ENCODE measurements around the gene SURF2. TPM values are rescaled to one million over a fixed set of nuclear protein-coding genes. Genes with fewer than 3 reads are reported as not detected.

Gene SURF2
- total RNA-seq, 3 donors from 2014 or later = 16.7 to 25.9 (median 25.2) TPM

- Histone ChIP-seq H3K27me3 (no peaks in the 10 kb centered on the region), H3K4me1 (peaks cover 0 to 9% of the 10 kb centered on the region in 2 donors), H3K9me3 (no peaks in the 10 kb centered on the region), H3K36me3 (peaks cover 5% of the 10 kb centered on the region), H3K4me3 (no peak overlapping the region), H3K27ac (no peak overlapping the region)
- intact Hi-C loops (cut with DNase I; ENCODE audit: low total_unique reads) = no loop called here
- DNase-seq (ENCODE audit: low spot score in 2 of 2) = no peak
- no peak for TF ChIP-seq CTCF (IDR thresholded peaks at IDR 0.05)
- TF ChIP-seq POLR2A (IDR thresholded peaks at IDR 0.05) = no peak
- TF ChIP-seq POLR2AphosphoS5 (IDR thresholded peaks at IDR 0.05) = no peak
Measured at GRCh38 chr9:133342570-133342969, 13.8 kb upstream of the SURF2 start.

DNA sequence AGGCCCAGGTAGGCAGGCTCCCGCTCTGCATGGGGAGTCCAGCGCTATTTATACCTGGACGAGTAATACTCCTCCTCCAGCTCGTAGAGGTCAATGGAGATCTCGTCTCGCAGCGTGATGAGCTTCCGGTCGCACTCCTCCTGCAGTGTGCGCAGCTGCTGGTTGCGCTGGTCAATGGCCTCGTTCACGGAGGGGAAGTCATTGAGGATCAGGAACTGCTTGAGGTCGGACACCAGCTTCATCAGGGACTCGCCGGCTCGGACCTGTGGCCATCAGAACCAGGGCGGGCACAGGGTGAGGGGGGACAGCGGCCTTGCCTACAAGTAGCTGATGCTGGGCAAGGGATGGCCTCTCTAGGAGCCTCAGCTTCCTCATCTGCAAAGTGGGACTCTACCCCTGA lies 12.3 kb upstream of the SURF2 start:
- Histone ChIP-seq H3K4me3 (no peak overlapping the region), H3K36me3 (peaks cover 5% of the 10 kb centered on the region), H3K9me3 (no peaks in the 10 kb centered on the region), H3K27me3 (no peaks in the 10 kb centered on the region), H3K4me1 (peaks cover 0 to 11% of the 10 kb centered on the region in 2 donors), H3K27ac (no peak overlapping the region)
- intact Hi-C loops (cut with DNase I; ENCODE audit: low total_unique reads) = no loop called here
- no peak for DNase-seq (ENCODE audit: low spot score in 2 of 2)
- TF ChIP-seq POLR2A (IDR thresholded peaks at IDR 0.05) = no peak
- no peak for TF ChIP-seq CTCF (IDR thresholded peaks at IDR 0.05)
- no peak for TF ChIP-seq POLR2AphosphoS5 (IDR thresholded peaks at IDR 0.05)

DNA sequence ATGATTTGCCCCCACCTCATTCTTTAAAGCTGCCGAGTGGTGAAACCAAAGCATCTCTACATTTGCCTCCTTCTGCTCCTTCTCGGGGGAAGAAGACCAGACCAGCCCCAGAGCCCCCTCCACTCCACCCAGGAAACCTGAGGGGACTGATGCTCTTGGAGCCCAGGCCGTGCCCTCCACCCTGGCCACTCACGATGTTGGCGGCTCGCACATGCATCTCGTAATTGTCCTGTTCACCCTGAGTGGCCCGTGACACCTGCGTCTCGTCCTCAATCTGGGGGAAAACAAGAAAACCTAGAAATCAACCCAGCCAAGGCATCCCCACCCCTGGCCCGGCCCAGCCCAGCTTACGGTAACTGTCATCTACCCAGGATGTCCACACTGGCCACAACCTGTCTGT lies 11.4 kb upstream of the SURF2 start:
- intact Hi-C loops (cut with DNase I; ENCODE audit: low total_unique reads) = no loop called here
- TF ChIP-seq POLR2AphosphoS5 (IDR thresholded peaks at IDR 0.05) = no peak
- no peak for TF ChIP-seq CTCF (IDR thresholded peaks at IDR 0.05)
- TF ChIP-seq POLR2A (IDR thresholded peaks at IDR 0.05) = no peak
- H3K4me1 ChIP-seq = peaks cover 0 to 18% of the 10 kb centered on the region in 2 donors
- no peaks in the 10 kb centered on the region for H3K27me3 ChIP-seq
- H3K36me3 ChIP-seq = peaks cover 5% of the 10 kb centered on the region
- no peak for DNase-seq (ENCODE audit: low spot score in 2 of 2)
- no peaks in the 10 kb centered on the region for H3K9me3 ChIP-seq
- H3K4me3 ChIP-seq = no peak overlapping the region
- H3K27ac ChIP-seq = no peak overlapping the region

DNA sequence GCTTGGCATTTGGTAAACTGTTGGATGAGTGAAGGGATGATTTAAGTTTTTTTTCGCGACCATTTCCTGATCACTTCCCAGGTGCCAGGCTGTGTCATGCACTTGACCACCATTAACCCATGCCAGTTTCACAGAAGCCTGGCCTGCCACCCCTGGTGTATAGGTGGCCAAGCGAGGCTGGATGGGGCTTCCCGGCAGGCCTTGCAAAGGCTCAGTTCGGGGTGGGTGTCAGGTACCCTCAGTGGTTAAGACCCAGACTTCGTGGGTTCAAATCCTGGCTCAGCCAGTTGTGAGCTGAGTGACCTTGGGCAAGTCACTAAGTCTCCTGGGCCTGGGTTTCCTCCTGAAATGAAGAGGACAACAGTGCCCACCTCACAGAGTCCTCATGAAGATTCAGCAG lies 10.8 kb upstream of the SURF2 start:
- Histone ChIP-seq H3K4me1 (peaks cover 0 to 18% of the 10 kb centered on the region in 2 donors), H3K9me3 (no peaks in the 10 kb centered on the region), H3K27me3 (no peaks in the 10 kb centered on the region), H3K36me3 (peaks cover 8% of the 10 kb centered on the region), H3K27ac (no peak overlapping the region), H3K4me3 (no peak overlapping the region)
- TF ChIP-seq POLR2A (IDR thresholded peaks at IDR 0.05) = no peak
- no peak for TF ChIP-seq POLR2AphosphoS5 (IDR thresholded peaks at IDR 0.05)
- no peak for TF ChIP-seq CTCF (IDR thresholded peaks at IDR 0.05)
- intact Hi-C loops (cut with DNase I; ENCODE audit: low total_unique reads) = no loop called here
- DNase-seq (ENCODE audit: low spot score in 2 of 2) = no peak

GRCh38 chr9:133346021-133346785 lies 10.1 kb upstream of the SURF2 start:
- no peak for DNase-seq (ENCODE audit: low spot score in 2 of 2)
- intact Hi-C loops (cut with DNase I; ENCODE audit: low total_unique reads) = no loop called here
- Histone ChIP-seq H3K36me3 (peaks cover 11% of the 10 kb centered on the region), H3K9me3 (no peaks in the 10 kb centered on the region), H3K4me1 (peaks cover 0 to 18% of the 10 kb centered on the region in 2 donors), H3K4me3 (peak overlapping the region; percentile 95 to 99 (median 99)), H3K27me3 (no peaks in the 10 kb centered on the region), H3K27ac (peak overlapping the region; percentile 96 to 98)
- TF ChIP-seq POLR2A (IDR thresholded peaks at IDR 0.05) (no peak), CTCF (IDR thresholded peaks at IDR 0.05) (no peak)
